BJ (cell line): ENCODE results near the gene HMCN2. TPM values are rescaled to one million over a fixed set of nuclear protein-coding genes. Genes with fewer than 3 reads are reported as not detected.
"Not testable (repeated sequence)": the region's sequence is repeated elsewhere in the genome, so short reads cannot be mapped to it uniquely, and the experiment has no call there.

ENCODE experiments used
- CTCF ChIA-PET: fragments of 350-600 bp; formaldehyde crosslinking; extraction: SDS; loops from one replicate; lab custom pipeline; 2021; ENCODE audit warnings: antibody characterized with exemption, inconsistent platforms; lab: Yijun Ruan, JAX
- POLR2A ChIA-PET: fragments of 300-600 bp; sonication (Branson Sonifier 250); formaldehyde crosslinking; extraction: SDS; loops from one replicate; lab custom pipeline; 2021; ENCODE audit warnings: antibody characterized with exemption; lab: Charles Lee
- DNase-seq: peaks from one replicate; pipeline ENCODE4 v3.0.0-alpha.2; 2011; ENCODE audit warnings: low read depth
- H3K27me3 ChIP-seq: 2 replicates; pipeline ENCODE4 v1.6.0; 2011; ENCODE audit warnings: low read length; ENCODE audit not compliant: control insufficient read depth, insufficient read depth
- H3K36me3 ChIP-seq: 2 replicates; pipeline ENCODE4 v1.5.1; 2011; ENCODE audit warnings: low read length; ENCODE audit not compliant: control insufficient read depth, insufficient read depth
- H3K4me3 ChIP-seq: 2 replicates; pipeline ENCODE4 v1.5.1; 2011; ENCODE audit warnings: low read depth, mild to moderate bottlenecking, control low read depth, low read length
- CTCF ChIP-seq: IDR thresholded peaks from 2 replicates; pipeline ENCODE4 v1.5.1; 2011; ENCODE audit warnings: low read depth, mild to moderate bottlenecking, control low read depth, inconsistent platforms, low read length, moderate library complexity; ENCODE audit not compliant: insufficient read depth
- polyA plus RNA-seq: library from polyadenylated mRNA; depleted of rRNA; stranded (reverse); fragments of >200 nt; gene quantifications from 2 replicates; pipeline ENCODE4 v1.2.3, GENCODE V29; 2011

HMCN2 gene
- polyA plus RNA-seq, 1 experiment, result not detected

GRCh38 chr9:130246126-130246525, 19.4 kb upstream of the HMCN2 start:
- CTCF ChIA-PET, result interaction anchor here (0.6 to 1.5 kb wide), 6 partner anchors 9 to 455 kb away, joined by 3 to 4 read pairs (median 4); no protein-coding TSS in a partner anchor
- Histone ChIP-seq H3K36me3 (no peaks in the 10 kb centered on the region), H3K4me3 (no peak overlapping the region), H3K27me3 (no peaks in the 10 kb centered on the region; the same call in 1 of the 2 replicates)
- TF ChIP-seq CTCF, result no peak
- no peak for DNase-seq
- POLR2A ChIA-PET, result no interaction called here

- no peaks in the 10 kb centered on the region for H3K36me3 ChIP-seq
- H3K4me3 ChIP-seq, result no peak overlapping the region
- no peak for TF ChIP-seq CTCF
- peaks cover 6% of the 10 kb centered on the region for H3K27me3 ChIP-seq
- no peak for DNase-seq
- POLR2A ChIA-PET, result no interaction called here
- CTCF ChIA-PET, result interaction anchor here (1.3 to 5.7 kb wide), 5 partner anchors 8 to 429 kb away, joined by 3 to 37 read pairs (median 3); no protein-coding TSS in a partner anchor
Measured at GRCh38 chr9:130254747-130255630, 10.6 kb upstream of the HMCN2 start.

GRCh38 chr9:130255631-130256134, 9.9 kb upstream of the HMCN2 start:
- Histone ChIP-seq H3K4me3 (no peak overlapping the region), H3K27me3 (peaks cover 7% of the 10 kb centered on the region), H3K36me3 (no peaks in the 10 kb centered on the region)
- ChIA-PET CTCF (interaction anchor here (1.3 to 5.7 kb wide), 5 partner anchors 9 to 428 kb away, joined by 3 to 37 read pairs (median 3); no protein-coding TSS in a partner anchor), POLR2A (no interaction called here)
- TF ChIP-seq CTCF, result no peak
- no peak for DNase-seq

GRCh38 chr9:130256644-130257043, 8.9 kb upstream of the HMCN2 start:
- POLR2A ChIA-PET, result no interaction called here
- CTCF ChIA-PET, result interaction anchor here (5.7 kb wide), 1 partner anchor 14 kb away, joined by 37 read pairs; no protein-coding TSS in a partner anchor

GRCh38 chr9:130258137-130258536, 7.4 kb upstream of the HMCN2 start:
- POLR2A ChIA-PET, DNase-seq, H3K36me3 ChIP-seq, H3K4me3 ChIP-seq: not testable (repeated sequence)
- peaks cover 23% of the 10 kb centered on the region for H3K27me3 ChIP-seq
- CTCF ChIA-PET, result interaction anchor here (1.0 to 2.2 kb wide), 2 partner anchors 14 to 85 kb away, joined by 3 to 7 read pairs; no protein-coding TSS in a partner anchor

More at GRCh38 chr9:130256644-130257043, 8.9 kb upstream of the HMCN2 start:
- TF ChIP-seq CTCF, result no peak
- H3K36me3 ChIP-seq, result no peaks in the 10 kb centered on the region
- H3K4me3 ChIP-seq, result no peak overlapping the region
- peaks cover 12% of the 10 kb centered on the region for H3K27me3 ChIP-seq
- DNase-seq, result no peak
